Hippocampal formation (tissue), 2 donors: Measurements from ENCODE around the gene EMP2.
"Not testable (repeated sequence)": the region's sequence is repeated elsewhere in the genome, so short reads cannot be mapped to it uniquely, and the experiment has no call there.

Source experiments
- DNase-seq, 2 donors: peaks; one replicate each; lab custom pipeline; 2025; lab: John Stamatoyannopoulos, UW

Gene EMP2

GRCh38 chr16:10552281-10552680 lies 28.1 kb downstream of the EMP2 start:
- no peak for DNase-seq

GRCh38 chr16:10551881-10552280 lies 28.5 kb downstream of the EMP2 start:
- no peak for DNase-seq

- no peak for DNase-seq
Observed at GRCh38 chr16:10548404-10548803, 32.0 kb downstream of the EMP2 start.

DNA sequence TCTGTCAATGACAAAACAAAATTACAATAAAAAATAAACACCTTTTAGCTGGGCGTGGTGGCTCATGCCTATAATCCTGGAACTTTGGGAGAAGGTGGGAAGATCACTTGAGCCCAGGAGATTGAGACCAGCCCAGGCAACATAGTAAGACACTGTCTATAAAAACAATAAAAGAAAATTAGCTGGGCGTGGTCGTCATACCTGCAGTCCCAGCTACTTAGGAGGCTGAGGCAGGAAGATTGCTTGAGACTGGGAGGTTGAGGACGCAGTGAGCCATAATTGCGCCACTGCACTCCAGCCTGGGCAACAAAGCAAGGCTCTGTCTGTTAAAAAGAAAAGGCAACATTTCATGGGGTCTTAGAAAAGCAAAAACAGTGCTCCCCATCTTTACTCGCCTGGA lies 32.7 kb downstream of the EMP2 start:
- no peak for DNase-seq

DNA sequence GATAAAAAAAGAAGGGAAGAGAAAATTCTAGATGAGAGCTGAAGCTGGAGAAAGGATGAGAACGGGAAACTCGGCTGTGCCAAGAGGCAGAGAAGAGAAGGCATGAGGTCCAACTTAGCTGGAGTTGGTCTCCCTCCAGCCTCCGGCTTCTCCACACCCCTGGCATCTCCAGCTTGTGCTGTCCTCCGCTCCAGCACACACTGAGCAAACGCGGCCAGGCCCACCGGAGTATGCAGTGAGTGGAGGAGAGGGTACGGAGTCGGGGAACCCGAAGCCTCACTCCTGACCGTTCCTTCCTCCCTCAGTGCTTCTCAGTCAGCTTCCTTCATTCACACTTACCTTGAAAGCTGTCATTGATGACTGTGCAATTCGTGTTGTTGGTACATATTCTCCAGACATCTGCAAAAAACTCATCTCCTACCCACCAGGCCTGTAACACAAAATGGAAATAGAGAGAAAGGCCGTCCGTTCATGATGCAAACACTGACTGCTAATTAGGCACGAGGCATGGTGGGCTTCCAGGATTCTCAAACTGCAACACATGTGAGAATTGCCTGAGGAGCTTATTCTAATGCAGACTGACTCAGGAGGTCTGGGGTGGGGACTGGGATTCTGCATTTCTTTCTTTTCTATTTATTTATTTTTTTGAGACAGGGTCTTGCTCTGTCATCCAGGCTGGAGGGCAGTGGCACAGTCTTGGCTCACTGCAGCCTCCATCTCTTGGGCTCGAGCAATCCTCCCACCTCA lies 37.0 kb downstream of the EMP2 start:
- no peak for DNase-seq

- DNase-seq = no peak
Observed at GRCh38 chr16:10541366-10541765, 39.0 kb downstream of the EMP2 start.

- DNase-seq = no peak
Observed at GRCh38 chr16:10539793-10540192, 40.6 kb downstream of the EMP2 start.

GRCh38 chr16:10539236-10539635 lies 41.2 kb downstream of the EMP2 start:
- DNase-seq = no peak

DNA sequence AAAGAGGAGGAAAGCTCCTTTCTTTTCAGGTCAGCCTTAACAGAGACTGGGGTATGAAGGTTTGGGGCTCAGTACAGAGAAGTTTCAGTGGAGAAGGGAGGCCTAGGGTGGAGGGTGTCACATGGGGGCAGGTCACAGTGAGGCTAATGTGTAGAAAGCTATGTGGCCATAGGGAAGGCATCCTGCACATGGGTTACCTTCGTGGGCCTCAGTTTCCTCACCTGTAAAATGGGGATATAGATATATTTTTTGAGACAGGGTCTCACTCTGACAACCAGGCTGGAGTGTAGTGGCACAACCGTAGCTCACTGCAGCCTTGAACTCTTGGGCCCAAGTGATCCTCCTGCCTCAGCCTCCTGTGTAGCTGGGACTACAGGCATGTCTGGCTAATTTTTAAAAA lies 41.8 kb downstream of the EMP2 start:
- DNase-seq = no peak

DNA sequence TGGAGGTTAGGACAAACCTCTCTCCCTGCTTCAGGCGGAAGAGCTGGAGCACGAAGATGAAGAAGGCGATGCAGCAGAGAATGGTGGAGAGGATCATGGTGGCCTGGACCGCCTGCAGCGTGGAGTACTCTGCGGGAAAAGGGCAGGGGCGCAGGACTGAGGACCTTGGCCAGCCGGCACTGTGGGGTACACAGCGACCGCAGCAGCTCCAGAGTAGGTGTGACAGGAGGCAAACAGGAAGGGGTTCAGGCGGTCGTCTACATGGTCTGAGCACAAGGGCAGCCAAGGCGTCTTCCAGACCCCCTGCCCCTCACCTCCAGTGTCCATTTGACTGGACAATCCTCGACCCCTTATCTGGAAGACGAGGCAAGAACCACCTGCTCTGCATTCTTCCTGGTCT lies 42.5 kb downstream of the EMP2 start:
- DNase-seq = no peak

- DNase-seq = no peak
Observed at GRCh38 chr16:10536814-10537389, 43.5 kb downstream of the EMP2 start.

GRCh38 chr16:10536328-10536727 lies 44.1 kb downstream of the EMP2 start:
- DNase-seq = not testable (repeated sequence)

DNA sequence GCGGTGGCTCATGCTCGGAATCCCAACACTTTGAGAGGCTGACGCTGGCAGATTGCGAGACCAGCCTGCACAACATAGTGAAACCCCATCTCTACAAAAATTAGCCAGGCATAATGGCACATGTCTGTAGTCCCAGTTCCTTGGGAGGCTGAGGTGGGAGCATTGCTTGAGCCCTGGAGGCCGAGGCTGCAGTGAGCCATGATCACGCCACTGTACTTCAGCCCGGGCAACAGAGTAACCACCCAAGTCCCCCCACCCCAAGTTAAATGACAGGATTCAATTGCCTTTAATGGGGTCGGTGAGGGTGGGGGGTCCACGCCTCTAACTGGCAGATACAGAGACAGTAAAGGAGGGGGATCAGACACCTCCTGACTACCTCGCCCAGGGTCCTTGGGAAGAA lies 44.9 kb downstream of the EMP2 start:
- no peak for DNase-seq

DNA sequence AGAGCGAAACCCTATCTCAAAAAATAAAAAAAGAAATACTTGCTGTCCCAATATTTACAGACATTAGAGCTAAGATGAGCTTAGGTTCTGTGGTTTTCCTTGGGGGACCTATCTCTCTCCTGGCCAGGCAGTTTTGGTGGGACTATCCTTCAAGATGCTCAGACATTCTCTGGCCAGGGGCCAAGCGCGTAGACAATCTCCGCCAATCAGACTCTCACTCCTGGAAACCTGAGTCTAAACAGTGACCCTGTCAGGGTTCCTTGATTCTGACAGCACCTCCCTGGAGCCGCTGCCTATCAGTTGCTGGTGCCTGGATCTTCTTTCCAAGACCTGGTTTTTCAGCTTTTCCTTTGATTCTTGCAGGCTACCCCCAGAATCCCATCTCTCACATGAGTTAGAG lies 45.6 kb downstream of the EMP2 start:
- DNase-seq = no peak

GRCh38 chr16:10533612-10534011 lies 46.8 kb downstream of the EMP2 start:
- not testable (repeated sequence) for DNase-seq

DNA sequence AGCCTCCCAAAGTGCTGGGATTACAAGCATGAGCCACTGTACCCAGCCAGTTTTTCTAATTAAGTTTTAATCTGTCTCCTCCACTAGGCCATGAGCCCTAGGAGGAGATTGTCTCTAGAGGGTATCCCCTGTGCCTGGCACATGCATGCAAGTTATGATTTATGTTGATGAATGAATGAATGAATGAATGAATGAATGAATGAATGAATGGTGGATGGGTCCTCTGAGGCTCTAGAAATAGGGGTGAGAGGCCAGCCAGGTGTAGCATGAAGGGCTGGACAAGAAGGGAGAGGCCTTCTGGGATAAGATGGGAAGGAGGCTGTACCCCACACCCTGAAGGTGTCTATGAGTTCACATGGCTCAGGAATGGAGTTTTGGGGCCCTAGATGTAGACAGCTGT lies 48.8 kb downstream of the EMP2 start:
- DNase-seq = no peak

- DNase-seq = no peak
Observed at GRCh38 chr16:10530685-10531084, 49.7 kb downstream of the EMP2 start.

DNA sequence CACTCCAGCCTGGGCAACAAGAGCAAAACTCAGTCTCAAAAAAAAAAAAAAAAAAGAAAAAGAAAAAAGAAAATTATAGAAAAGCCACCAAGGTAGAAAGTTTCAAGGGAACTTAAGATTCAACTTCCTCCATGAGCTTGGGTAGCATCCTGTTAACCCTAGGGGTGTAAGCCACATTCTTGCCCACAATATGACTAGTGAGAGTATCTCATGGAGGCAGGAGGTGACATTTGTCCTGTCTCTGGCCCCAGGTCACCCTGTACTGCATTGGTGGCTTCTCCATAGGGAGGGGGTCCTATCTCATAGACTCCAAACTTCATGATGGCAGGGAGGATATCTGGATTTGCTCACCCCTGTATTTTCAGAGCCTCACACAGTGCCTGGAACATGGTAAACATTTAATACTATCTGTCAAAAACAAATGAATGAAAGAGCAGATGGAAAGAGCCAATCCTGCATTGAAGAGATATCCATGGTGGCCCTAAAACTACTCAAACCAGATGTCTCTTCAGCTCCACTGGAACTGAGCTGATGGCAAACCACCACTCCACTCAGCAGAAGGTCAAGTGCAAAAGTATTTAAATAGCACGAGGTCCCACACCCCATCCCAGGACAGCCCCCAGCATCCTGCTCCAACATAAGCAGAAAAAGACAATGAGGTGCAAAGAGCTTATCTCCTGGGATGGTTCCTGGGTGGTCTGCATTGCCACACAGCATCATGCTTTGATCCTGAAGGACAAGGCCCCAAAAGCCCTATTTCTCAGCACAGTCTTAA lies 50.3 kb downstream of the EMP2 start:
- no peak for DNase-seq

- no peak for DNase-seq
Observed at GRCh38 chr16:10528635-10529034, 51.8 kb downstream of the EMP2 start.

DNA sequence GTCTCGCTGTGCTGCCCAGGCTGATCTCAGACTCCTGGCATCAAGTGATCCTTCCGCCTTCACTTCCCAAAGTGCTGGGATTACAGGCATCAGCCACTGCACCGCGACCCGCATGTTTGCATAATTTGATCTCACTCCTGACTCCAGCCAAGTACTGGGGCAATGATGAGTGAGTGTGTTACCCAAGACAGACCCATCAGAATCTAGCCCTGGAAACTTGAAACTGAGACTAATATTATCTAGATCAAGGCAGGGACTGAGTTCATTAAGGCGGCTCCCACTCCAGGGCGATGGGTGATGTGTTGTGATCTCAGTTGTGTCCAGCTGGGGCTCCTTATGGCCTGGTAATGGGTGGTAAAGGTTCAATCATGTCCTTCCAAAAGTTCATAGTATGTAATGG lies 53.4 kb downstream of the EMP2 start:
- no peak for DNase-seq

DNA sequence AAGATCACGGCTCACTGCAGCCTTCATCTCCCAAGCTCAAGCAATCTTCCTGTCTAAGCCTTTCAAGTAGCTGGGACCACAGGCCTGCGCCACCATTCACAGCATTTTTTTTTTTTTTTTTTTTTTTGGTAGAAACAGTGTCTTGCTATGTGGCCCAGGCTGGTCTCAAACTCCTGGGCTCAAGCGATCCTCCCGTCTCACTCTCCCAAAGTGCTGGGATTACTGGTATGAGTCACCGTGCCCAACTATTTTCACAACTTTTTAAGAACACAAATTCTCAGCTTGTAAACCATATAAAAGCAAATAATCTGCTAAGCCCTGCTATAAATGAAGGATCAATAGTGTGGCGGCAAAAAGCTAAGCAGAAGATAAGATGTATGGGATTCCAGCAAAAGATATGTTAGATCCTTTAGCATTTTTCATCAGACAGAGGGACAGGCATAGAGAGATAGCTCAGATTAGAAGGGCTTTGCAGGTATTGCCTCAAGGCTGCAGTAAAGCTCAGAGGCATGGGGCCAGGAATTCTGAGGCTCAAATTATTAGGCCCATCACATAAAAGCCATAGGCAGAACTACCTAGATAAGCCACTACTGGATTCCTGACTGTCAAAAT lies 55.1 kb downstream of the EMP2 start:
- DNase-seq = no peak

DNA sequence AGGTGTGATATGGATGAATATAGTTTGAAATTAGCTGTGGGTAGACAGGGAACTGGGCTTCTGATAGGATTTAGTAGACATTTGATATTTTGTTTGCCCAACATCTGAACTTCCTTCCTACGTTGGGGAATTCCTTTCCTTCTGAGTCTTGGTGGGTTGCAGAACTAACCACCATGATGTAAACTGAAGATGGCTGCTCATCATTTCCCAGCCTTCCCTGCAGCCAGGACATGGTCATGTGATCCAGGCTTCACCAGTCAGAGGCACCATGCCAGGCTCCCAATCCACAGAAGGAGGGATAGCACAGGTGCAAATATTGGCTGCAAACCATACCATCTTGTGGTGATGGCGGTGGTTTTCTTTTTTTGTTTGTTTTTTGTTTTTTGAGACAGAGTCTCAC lies 57.4 kb downstream of the EMP2 start:
- no peak for DNase-seq
